Spleen (tissue), 11 donors: ENCODE data around the gene DIP2C. TPM values are rescaled to one million over a fixed set of nuclear protein-coding genes. Genes with fewer than 3 reads are reported as not detected.

Experiments
- DNase-seq: peaks from one replicate; pipeline ENCODE4 v3.0.0-alpha.2; 2020
- H3K27ac ChIP-seq, 8 donors: fragments of 200-600 bp; sonication (generic) in 7 of 8; 1 replicate in 4 of 8; 2 replicates in 4 of 8; pipeline versions ENCODE4 v1.5.0 to v1.8.0; 2016 to 2021; ENCODE audit warnings: inconsistent platforms in 4 of 8, mild to moderate bottlenecking in 4 of 8, moderate library complexity in 1 of 8
- H3K27me3 ChIP-seq, 7 donors: fragments of 200-600 bp; sonication (generic) in 6 of 7; replicated peaks in 1 of 7; 1 replicate in 4 of 7; 2 replicates in 3 of 7; pipeline versions ENCODE4 v1.5.0 to v1.8.0; 2016 to 2021; ENCODE audit warnings: inconsistent platforms in 3 of 7, mild to moderate bottlenecking in 1 of 7
- H3K36me3 ChIP-seq, 6 donors: fragments of 200-600 bp; sonication (generic) in 5 of 6; 1 replicate in 4 of 6; 2 replicates in 2 of 6; pipeline versions ENCODE4 v1.5.0 to v1.8.0; 2016 to 2021; ENCODE audit warnings: inconsistent platforms in 2 of 6
- H3K4me1 ChIP-seq, 6 donors: fragments of 200-600 bp; sonication (generic) in 5 of 6; 1 replicate in 3 of 6; 2 replicates in 3 of 6; pipeline versions ENCODE4 v1.5.0 to v1.8.0; 2016 to 2021; ENCODE audit warnings: inconsistent platforms in 3 of 6
- H3K4me3 ChIP-seq, 8 donors: fragments of 200-600 bp; sonication (generic) in 7 of 8; 1 replicate in 4 of 8; 2 replicates in 4 of 8; pipeline versions ENCODE4 v1.5.0 to v1.8.0; 2016 to 2021; ENCODE audit warnings: inconsistent platforms in 4 of 8, mild to moderate bottlenecking in 4 of 8, moderate library complexity in 2 of 8
- H3K9me3 ChIP-seq, 8 donors: fragments of 200-600 bp; sonication (generic) in 7 of 8; 1 replicate in 4 of 8; 2 replicates in 4 of 8; pipeline versions ENCODE4 v1.5.0 to v1.8.0; 2016 to 2021; ENCODE audit warnings: inconsistent platforms in 4 of 8
- POLR2A ChIP-seq, 3 donors: fragments of 450-650 bp; IDR thresholded peaks; one replicate each; pipeline ENCODE4 v1.5.1; 2017; ENCODE audit warnings: antibody characterized with exemption in 3 of 3, mild to moderate bottlenecking in 1 of 3
- POLR2AphosphoS5 ChIP-seq, 3 donors: sonication (generic); formaldehyde crosslinking; IDR thresholded peaks; one replicate each; pipeline ENCODE4 v1.5.1; 2017; ENCODE audit warnings: antibody characterized with exemption in 3 of 3
- WGBS, 5 donors: extraction: QIAGEN DNeasy Blood & Tissue Kit in 3 of 5; methylation state at CpG; one replicate each; pipeline versions ENCODE4 v1.1.5 to v1.1.7; 2013 to 2018; 5-methylcytosine and 5-hydroxymethylcytosine counted together
- intact Hi-C: fragments of 100-400 bp; cut with DNase I; formaldehyde crosslinking; loops from one replicate; pipeline ENCODE4 v1.15.0; 2023; ENCODE audit warnings: low total_unique reads
- polyA plus RNA-seq, 3 donors: library from polyadenylated mRNA; stranded (reverse); fragments of 200-250 nt; gene quantifications; one replicate each; pipeline ENCODE4 v1.2.1, GENCODE V29; 2013
- total RNA-seq, 7 donors: library from RNA; depleted of rRNA in 3 of 7; stranded (reverse); fragments of >200 nt in 3 of 7; fragmentation: NEBNext Ultra II Directional in 4 of 7; extraction: Animal tissue kit (Norgen Biotek cat#: 25700) in 4 of 7; gene quantifications; one replicate each; pipeline versions ENCODE4 v1.1.0 to v1.2.1, GENCODE V29; 2016 to 2021
- TF ChIP-seq, protein P1 (sequence below), 11 experiments: fragments of 200-600 bp in 7 of 11; fragments of 450-650 bp in 4 of 11; sonication (generic) in 4 of 11; IDR thresholded peaks in 8 of 11; conservative IDR thresholded peaks in 3 of 11; 1 replicate in 7 of 11; 2 replicates in 4 of 11; pipeline versions ENCODE4 v1.4.0 to v1.8.0; 2016 to 2021; ENCODE audit warnings: antibody characterized with exemption in 11 of 11, inconsistent platforms in 4 of 11, mild to moderate bottlenecking in 1 of 11
- donor health status: healthy with polysubstance abuse.
- donor health status: DM: no; HTN: no; CAD: no; lungs with moderate emphysema.
- donor health status: DM: no; HTN: no; CAD: no.
- donor health status: Bipolar disorder and iron deficiency.
- donor health status: healthy.
- donor health status: DM: no; HTN: no; CAD: no.
- donor health status: DM: yes; HTN: yes; CAD: no.

Gene DIP2C
- total and polyA plus RNA-seq, 10 donors, result 2.2 to 13.1 (median 9.0) TPM

DNA sequence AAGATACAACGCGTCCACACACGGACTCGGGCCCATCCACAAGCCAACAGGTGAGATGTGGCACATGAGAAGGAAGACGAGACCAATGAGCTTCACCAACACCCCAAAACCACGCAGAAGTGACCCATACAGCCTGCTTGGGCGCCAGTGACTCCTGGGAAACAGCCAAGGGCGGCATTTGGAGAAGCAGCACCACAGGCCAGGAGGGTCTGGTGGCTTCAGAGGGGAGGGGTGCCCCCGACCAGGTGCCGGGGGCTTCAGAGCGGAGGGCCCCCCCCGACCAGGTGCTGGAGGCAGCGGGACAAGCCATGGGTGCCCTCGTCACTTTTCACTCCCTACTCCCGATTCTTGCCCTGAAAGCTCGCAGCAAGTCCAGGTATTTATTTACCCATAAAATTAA lies 140.1 kb downstream of the DIP2C start:
- no peak for DNase-seq
- H3K27me3 ChIP-seq, result peaks cover 0 to 23% (median 0%) of the 10 kb centered on the region in 7 donors
- intact Hi-C loops, result no loop called here
- H3K4me1 ChIP-seq, result no peaks in the 10 kb centered on the region
- H3K36me3 ChIP-seq, result no peaks in the 10 kb centered on the region
- WGBS, 5 donors, result 77 to 91% (median 84%) methylated on average over 15 to 16 of the region's 16 CpGs
- no peak overlapping the region for H3K4me3 ChIP-seq
- H3K27ac ChIP-seq, result no peak overlapping the region
- no peak for TF ChIP-seq POLR2A (IDR thresholded peaks at IDR 0.05)
- TF ChIP-seq, protein P1, sequence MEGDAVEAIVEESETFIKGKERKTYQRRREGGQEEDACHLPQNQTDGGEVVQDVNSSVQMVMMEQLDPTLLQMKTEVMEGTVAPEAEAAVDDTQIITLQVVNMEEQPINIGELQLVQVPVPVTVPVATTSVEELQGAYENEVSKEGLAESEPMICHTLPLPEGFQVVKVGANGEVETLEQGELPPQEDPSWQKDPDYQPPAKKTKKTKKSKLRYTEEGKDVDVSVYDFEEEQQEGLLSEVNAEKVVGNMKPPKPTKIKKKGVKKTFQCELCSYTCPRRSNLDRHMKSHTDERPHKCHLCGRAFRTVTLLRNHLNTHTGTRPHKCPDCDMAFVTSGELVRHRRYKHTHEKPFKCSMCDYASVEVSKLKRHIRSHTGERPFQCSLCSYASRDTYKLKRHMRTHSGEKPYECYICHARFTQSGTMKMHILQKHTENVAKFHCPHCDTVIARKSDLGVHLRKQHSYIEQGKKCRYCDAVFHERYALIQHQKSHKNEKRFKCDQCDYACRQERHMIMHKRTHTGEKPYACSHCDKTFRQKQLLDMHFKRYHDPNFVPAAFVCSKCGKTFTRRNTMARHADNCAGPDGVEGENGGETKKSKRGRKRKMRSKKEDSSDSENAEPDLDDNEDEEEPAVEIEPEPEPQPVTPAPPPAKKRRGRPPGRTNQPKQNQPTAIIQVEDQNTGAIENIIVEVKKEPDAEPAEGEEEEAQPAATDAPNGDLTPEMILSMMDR (IDR thresholded peaks at IDR 0.05 in 8 of 11, conservative IDR thresholded peaks at IDR 0.05 in 3 of 11), result no peak
- no peak for TF ChIP-seq POLR2AphosphoS5 (IDR thresholded peaks at IDR 0.05)
- H3K9me3 ChIP-seq, result no peaks in the 10 kb centered on the region

DNA sequence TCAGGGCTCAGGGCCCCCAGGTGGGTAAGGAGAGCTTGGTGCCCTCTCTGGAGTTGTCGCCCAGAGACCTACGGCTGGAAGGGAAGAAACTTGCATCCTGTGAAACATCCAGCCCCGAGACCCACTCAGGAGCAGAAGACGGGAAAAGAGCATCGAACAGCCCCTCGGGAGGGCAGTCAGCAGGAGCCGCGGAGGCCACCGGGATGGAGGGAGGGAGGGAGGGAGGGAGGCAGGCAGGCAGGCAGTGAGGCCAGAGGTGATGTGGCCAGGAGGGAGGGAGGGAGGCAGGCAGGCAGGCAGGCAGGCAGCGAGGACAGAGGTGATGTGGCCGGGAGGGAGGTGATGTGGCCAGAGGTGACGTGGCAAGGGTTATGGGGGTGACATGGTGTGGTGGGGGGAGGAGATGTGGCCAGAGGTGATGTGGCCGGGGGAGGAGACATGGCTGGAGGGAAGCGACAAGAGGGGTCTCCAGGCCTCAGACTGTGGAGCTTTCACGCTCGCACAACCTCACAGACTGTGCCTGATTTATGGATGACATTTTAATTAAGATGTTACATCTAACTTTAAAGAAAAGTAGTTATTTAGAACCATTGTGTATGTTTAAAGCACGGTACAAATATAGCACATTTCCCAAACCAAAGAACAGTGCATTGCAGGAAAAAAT lies 141.1 kb downstream of the DIP2C start:
- no peak for DNase-seq
- Histone ChIP-seq H3K36me3 (no peaks in the 10 kb centered on the region), H3K27ac (no peak overlapping the region), H3K4me3 (no peak overlapping the region), H3K4me1 (no peaks in the 10 kb centered on the region), H3K27me3 (peaks cover 0 to 23% (median 0%) of the 10 kb centered on the region in 7 donors), H3K9me3 (no peaks in the 10 kb centered on the region)
- TF ChIP-seq POLR2A (IDR thresholded peaks at IDR 0.05), result no peak
- TF ChIP-seq, protein P1 (IDR thresholded peaks at IDR 0.05 in 8 of 11, conservative IDR thresholded peaks at IDR 0.05 in 3 of 11), result no peak
- TF ChIP-seq POLR2AphosphoS5 (IDR thresholded peaks at IDR 0.05), result no peak
- WGBS, 5 donors, result 71 to 80% (median 78%) methylated on average over 16 to 17 of the region's 17 CpGs
- intact Hi-C loops, result no loop called here

DNA sequence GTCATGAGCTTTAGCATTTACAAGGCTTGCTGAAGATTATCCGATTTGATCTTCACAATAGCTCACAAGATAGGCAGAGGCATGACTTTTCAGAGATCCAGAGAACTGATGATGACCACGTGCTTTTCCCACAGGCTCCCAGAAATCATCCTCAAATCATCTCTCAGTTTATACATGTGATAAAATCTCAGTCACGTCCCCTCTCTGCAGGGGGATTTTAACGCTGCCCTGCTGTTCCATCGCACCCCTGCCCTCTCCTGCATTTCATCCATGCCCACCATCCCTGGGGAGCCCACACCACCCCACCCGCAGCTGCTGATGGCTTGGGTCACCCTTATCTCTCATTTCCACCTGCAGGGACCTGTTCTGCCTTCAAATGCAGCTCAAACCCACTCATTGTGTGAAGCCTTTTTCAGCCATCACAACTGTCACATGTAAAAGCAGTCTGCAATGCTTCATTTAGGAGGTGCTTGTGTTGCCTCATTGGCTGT lies 141.8 kb downstream of the DIP2C start:
- 69 to 81% (median 73%) methylated on average over 6 of the region's 6 CpGs for WGBS, 5 donors
- intact Hi-C loops, result no loop called here
- no peaks in the 10 kb centered on the region for H3K4me1 ChIP-seq
- no peaks in the 10 kb centered on the region for H3K36me3 ChIP-seq
- no peak for DNase-seq
- no peak overlapping the region for H3K27ac ChIP-seq
- H3K9me3 ChIP-seq, result no peaks in the 10 kb centered on the region
- H3K27me3 ChIP-seq, result peaks cover 0 to 20% (median 0%) of the 10 kb centered on the region in 7 donors
- no peak overlapping the region for H3K4me3 ChIP-seq
- TF ChIP-seq POLR2A (IDR thresholded peaks at IDR 0.05) (no peak), POLR2AphosphoS5 (IDR thresholded peaks at IDR 0.05) (no peak)
- TF ChIP-seq, protein P1 (IDR thresholded peaks at IDR 0.05 in 8 of 11, conservative IDR thresholded peaks at IDR 0.05 in 3 of 11), result no peak

DNA sequence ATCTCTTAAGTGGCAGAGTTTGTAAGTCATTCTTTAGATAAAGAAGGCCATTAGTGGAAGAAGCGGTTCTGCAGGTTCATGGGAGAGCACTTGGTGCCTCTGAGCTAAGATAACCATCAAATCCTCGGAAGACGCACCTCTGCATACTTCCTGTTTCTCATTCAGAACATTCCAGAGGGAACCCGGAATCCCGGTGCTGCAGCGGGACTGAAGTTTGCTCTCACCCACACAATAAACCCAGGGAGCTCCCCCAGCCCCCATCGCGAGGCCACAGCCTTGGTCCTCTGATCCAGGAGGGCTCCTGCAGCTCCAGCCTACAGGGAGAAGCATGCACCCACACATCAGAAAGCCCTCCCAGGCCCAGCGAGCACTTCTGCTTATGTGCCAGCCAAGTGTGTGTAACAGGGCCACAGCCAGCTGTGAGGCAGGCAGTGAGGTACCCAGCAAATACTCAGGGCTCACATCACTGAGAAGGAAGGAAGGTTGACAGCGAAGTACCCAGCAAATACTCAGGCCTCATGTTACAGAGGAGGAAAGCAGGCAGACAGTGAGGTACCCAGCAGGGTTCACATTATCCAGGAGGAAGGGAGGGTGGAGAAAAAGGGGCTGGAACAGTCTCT lies 142.4 kb downstream of the DIP2C start:
- DNase-seq, result no peak
- Histone ChIP-seq H3K27ac (no peak overlapping the region), H3K4me3 (no peak overlapping the region), H3K27me3 (peaks cover 0 to 18% (median 0%) of the 10 kb centered on the region in 7 donors), H3K9me3 (no peaks in the 10 kb centered on the region), H3K36me3 (no peaks in the 10 kb centered on the region), H3K4me1 (no peaks in the 10 kb centered on the region)
- TF ChIP-seq POLR2A (IDR thresholded peaks at IDR 0.05), result no peak
- TF ChIP-seq POLR2AphosphoS5 (IDR thresholded peaks at IDR 0.05), result no peak
- TF ChIP-seq, protein P1 (IDR thresholded peaks at IDR 0.05 in 8 of 11, conservative IDR thresholded peaks at IDR 0.05 in 3 of 11), result no peak
- intact Hi-C loops, result no loop called here
- 23 to 41% (median 35%) methylated on average over 9 to 10 of the region's 10 CpGs for WGBS, 5 donors
